Spleen (tissue), 11 donors: ENCODE measurements around the gene RUVBL1. TPM values are rescaled to one million over a fixed set of nuclear protein-coding genes. Genes with fewer than 3 reads are reported as not detected.

ENCODE experiments used
- DNase-seq: peaks from one replicate; pipeline ENCODE4 v3.0.0-alpha.2; 2020
- H3K27ac ChIP-seq, 8 donors: fragments of 200-600 bp; sonication (generic) in 7 of 8; 1 replicate in 4 of 8; 2 replicates in 4 of 8; pipeline versions ENCODE4 v1.5.0 to v1.8.0; 2016 to 2021; ENCODE audit warnings: inconsistent platforms in 4 of 8, mild to moderate bottlenecking in 4 of 8, moderate library complexity in 1 of 8
- H3K27me3 ChIP-seq, 7 donors: fragments of 200-600 bp; sonication (generic) in 6 of 7; replicated peaks in 1 of 7; 1 replicate in 4 of 7; 2 replicates in 3 of 7; pipeline versions ENCODE4 v1.5.0 to v1.8.0; 2016 to 2021; ENCODE audit warnings: inconsistent platforms in 3 of 7, mild to moderate bottlenecking in 1 of 7
- H3K36me3 ChIP-seq, 6 donors: fragments of 200-600 bp; sonication (generic) in 5 of 6; 1 replicate in 4 of 6; 2 replicates in 2 of 6; pipeline versions ENCODE4 v1.5.0 to v1.8.0; 2016 to 2021; ENCODE audit warnings: inconsistent platforms in 2 of 6
- H3K4me1 ChIP-seq, 6 donors: fragments of 200-600 bp; sonication (generic) in 5 of 6; 1 replicate in 3 of 6; 2 replicates in 3 of 6; pipeline versions ENCODE4 v1.5.0 to v1.8.0; 2016 to 2021; ENCODE audit warnings: inconsistent platforms in 3 of 6
- H3K4me3 ChIP-seq, 8 donors: fragments of 200-600 bp; sonication (generic) in 7 of 8; 1 replicate in 4 of 8; 2 replicates in 4 of 8; pipeline versions ENCODE4 v1.5.0 to v1.8.0; 2016 to 2021; ENCODE audit warnings: inconsistent platforms in 4 of 8, mild to moderate bottlenecking in 4 of 8, moderate library complexity in 2 of 8
- H3K9me3 ChIP-seq, 8 donors: fragments of 200-600 bp; sonication (generic) in 7 of 8; 1 replicate in 4 of 8; 2 replicates in 4 of 8; pipeline versions ENCODE4 v1.5.0 to v1.8.0; 2016 to 2021; ENCODE audit warnings: inconsistent platforms in 4 of 8
- CTCF ChIP-seq, 11 experiments: fragments of 200-600 bp in 7 of 11; fragments of 450-650 bp in 4 of 11; sonication (generic) in 4 of 11; IDR thresholded peaks in 8 of 11; conservative IDR thresholded peaks in 3 of 11; 1 replicate in 7 of 11; 2 replicates in 4 of 11; pipeline versions ENCODE4 v1.4.0 to v1.8.0; 2016 to 2021; ENCODE audit warnings: antibody characterized with exemption in 11 of 11, inconsistent platforms in 4 of 11, mild to moderate bottlenecking in 1 of 11
- POLR2A ChIP-seq, 3 donors: fragments of 450-650 bp; IDR thresholded peaks; one replicate each; pipeline ENCODE4 v1.5.1; 2017; ENCODE audit warnings: antibody characterized with exemption in 3 of 3, mild to moderate bottlenecking in 1 of 3
- POLR2AphosphoS5 ChIP-seq, 3 donors: sonication (generic); formaldehyde crosslinking; IDR thresholded peaks; one replicate each; pipeline ENCODE4 v1.5.1; 2017; ENCODE audit warnings: antibody characterized with exemption in 3 of 3
- intact Hi-C: fragments of 100-400 bp; cut with DNase I; formaldehyde crosslinking; loops from one replicate; pipeline ENCODE4 v1.15.0; 2023; ENCODE audit warnings: low total_unique reads
- polyA plus RNA-seq, 3 donors: library from polyadenylated mRNA; stranded (reverse); fragments of 200-250 nt; gene quantifications; one replicate each; pipeline ENCODE4 v1.2.1, GENCODE V29; 2013
- small RNA-seq, 4 donors: library from RNA; depleted of rRNA; stranded (forward); fragments of <200 nt; gene quantifications; one replicate each; pipeline ENCODE3, GENCODE V24; 2016
- total RNA-seq, 7 donors: library from RNA; depleted of rRNA in 3 of 7; stranded (reverse); fragments of >200 nt in 3 of 7; fragmentation: NEBNext Ultra II Directional in 4 of 7; extraction: Animal tissue kit (Norgen Biotek cat#: 25700) in 4 of 7; gene quantifications; one replicate each; pipeline versions ENCODE4 v1.1.0 to v1.2.1, GENCODE V29; 2016 to 2021
- donor health status: healthy with polysubstance abuse.
- donor health status: DM: no; HTN: no; CAD: no; lungs with moderate emphysema.
- donor health status: DM: no; HTN: no; CAD: no.
- donor health status: Bipolar disorder and iron deficiency.
- donor health status: healthy.
- donor health status: DM: no; HTN: no; CAD: no.
- donor health status: DM: yes; HTN: yes; CAD: no.

Gene RUVBL1
- total and polyA plus RNA-seq, 10 donors = 21.6 to 36.4 (median 29.4) TPM

DNA sequence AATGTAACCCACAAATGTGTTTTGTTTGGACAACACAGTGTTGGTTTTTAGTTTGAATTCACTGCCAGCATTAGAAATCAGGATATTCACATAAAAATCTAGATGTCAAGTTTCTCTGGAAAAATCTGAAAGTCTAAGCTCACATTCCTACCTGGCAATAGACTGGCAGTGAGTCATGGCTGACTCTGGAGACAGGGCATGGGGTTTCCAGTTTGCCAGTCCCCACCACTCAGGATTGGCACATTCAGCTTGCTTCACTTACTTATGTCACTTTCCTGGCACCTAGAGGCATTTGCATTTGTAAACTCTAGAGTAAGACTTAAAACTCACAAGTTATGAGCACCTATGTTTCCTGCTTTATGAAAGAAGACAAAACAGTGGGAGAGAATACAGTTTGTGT, 90.5 kb downstream of the RUVBL1 start:
- intact Hi-C loops = no loop called here
- Histone ChIP-seq H3K4me1 (no peaks in the 10 kb centered on the region), H3K9me3 (no peaks in the 10 kb centered on the region), H3K4me3 (no peak overlapping the region), H3K36me3 (no peaks in the 10 kb centered on the region), H3K27ac (no peak overlapping the region), H3K27me3 (peaks cover 0 to 6% (median 0%) of the 10 kb centered on the region in 7 donors)
- DNase-seq = no peak
- no peak for TF ChIP-seq POLR2AphosphoS5 (IDR thresholded peaks at IDR 0.05)
- no peak for TF ChIP-seq POLR2A (IDR thresholded peaks at IDR 0.05)
- TF ChIP-seq CTCF (IDR thresholded peaks at IDR 0.05 in 8 of 11, conservative IDR thresholded peaks at IDR 0.05 in 3 of 11) = no peak

Small RNAs within 50 kb of the gene (small RNA-seq; reads per million reads assigned to genes)
- gene RNU2-37P = 0.17 to 1.0 (median 0.54) reads per million in 4 donors
- gene RNU6-823P = 0 reads per million in 4 donors

Other genes starting within 250 kb of the RUVBL1 start
- under 1 TPM in 4 of 7 donors, not detected in 3; 0.06 to 0.51 (median 0.17) TPM for gene KBTBD12, start 208.6 kb downstream of the RUVBL1 start, total RNA-seq
- gene KBTBD12, start 208.6 kb downstream of the RUVBL1 start, polyA plus RNA-seq = under 1 TPM in 2 of 3 donors, not detected in 1; 0.03 to 0.05 TPM
- 100 to 1,000 TPM; 104 to 136 (median 122) TPM for gene SEC61A1, start 71.4 kb downstream of the RUVBL1 start, total RNA-seq
- gene SEC61A1, start 71.4 kb downstream of the RUVBL1 start, polyA plus RNA-seq = 10 to 100 TPM; 49.0 to 66.0 (median 51.2) TPM
- 10 to 100 TPM; 10.9 to 19.2 (median 16.1) TPM for gene EEFSEC, start 29.7 kb upstream of the RUVBL1 start, total RNA-seq
- gene EEFSEC, start 29.7 kb upstream of the RUVBL1 start, polyA plus RNA-seq = 10 to 100 TPM in 2 of 3 donors, 1 to 10 TPM in 1; 8.5 to 14.2 (median 11.7) TPM